SJCRH30 (cell line): Measurements from ENCODE around the gene ACVR1. TPM values are rescaled to one million over a fixed set of nuclear protein-coding genes. Genes with fewer than 3 reads are reported as not detected.
"Not testable (repeated sequence)": the region's sequence is repeated elsewhere in the genome, so short reads cannot be mapped to it uniquely, and the experiment has no call there.

Experiments
- DNase-seq, 2 experiments: peaks; one replicate each; pipeline ENCODE4 v3.0.0-alpha.2; 2015 to 2020
- H3K27ac ChIP-seq: fragments of 250-450 bp; sonication (Bioruptor Pico); 2 replicates; pipeline ENCODE4 v1.5.1; 2020; ENCODE audit warnings: mild to moderate bottlenecking, moderate library complexity
- H3K27me3 ChIP-seq: fragments of 250-450 bp; sonication (Bioruptor Pico); 2 replicates; pipeline ENCODE4 v1.5.1; 2020; ENCODE audit warnings: mild to moderate bottlenecking, moderate library complexity
- H3K36me3 ChIP-seq: fragments of 250-450 bp; sonication (Bioruptor Pico); 2 replicates; pipeline ENCODE4 v1.5.1; 2020; ENCODE audit warnings: mild to moderate bottlenecking, moderate library complexity
- H3K4me1 ChIP-seq: fragments of 250-450 bp; sonication (Bioruptor Pico); 2 replicates; pipeline ENCODE4 v1.5.1; 2020; ENCODE audit warnings: mild to moderate bottlenecking, moderate library complexity
- H3K4me3 ChIP-seq: fragments of 250-450 bp; sonication (Bioruptor Pico); 2 replicates; pipeline ENCODE4 v1.5.1; 2020; ENCODE audit warnings: mild to moderate bottlenecking, moderate library complexity
- H3K9me3 ChIP-seq: fragments of 250-450 bp; sonication (Bioruptor Pico); replicated peaks from 2 replicates; pipeline ENCODE4 v1.5.1; 2020; ENCODE audit warnings: mild to moderate bottlenecking, moderate library complexity
- total RNA-seq: library from RNA; depleted of rRNA; stranded (reverse); fragments of >200 nt; shearing (Covaris generic); gene quantifications from 2 replicates; pipeline ENCODE4 v1.2.3, GENCODE V29; 2014

The ACVR1 gene
- total RNA-seq, 1 experiment from 2014 or later: 14.0 TPM

- no peak for DNase-seq
- H3K36me3 ChIP-seq: no peaks in the 10 kb centered on the region
These were observed 24.6 kb upstream of the ACVR1 start for GRCh38 chr2:157900684-157901083.

DNA sequence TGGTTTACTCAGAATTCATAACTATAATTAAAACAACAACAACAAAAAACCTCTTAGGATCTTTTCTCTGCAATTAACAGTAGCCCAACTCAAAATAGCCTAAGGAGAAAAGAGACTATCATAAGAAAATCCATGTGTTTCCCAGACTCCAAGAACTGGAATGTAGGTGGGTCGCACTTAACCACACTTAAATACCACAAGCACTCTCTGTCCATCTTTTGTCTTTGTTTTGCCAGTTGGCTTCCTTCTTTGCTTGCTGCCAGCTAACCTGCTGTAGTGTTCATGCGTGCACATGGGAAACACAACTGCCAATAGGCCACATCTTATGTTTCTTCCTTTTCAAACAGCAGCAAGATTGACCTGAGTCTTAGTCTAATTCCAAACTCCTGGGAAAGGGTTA, 24.1 kb upstream of the ACVR1 start:
- H3K4me1 ChIP-seq: 0 out of 2 replicates have a peak, but pooled peaks cover 4% of the 10 kb centered on the region
- no peak for DNase-seq
- H3K36me3 ChIP-seq: no peaks in the 10 kb centered on the region
- H3K27ac ChIP-seq: no peak overlapping the region
- no peaks in the 10 kb centered on the region for H3K27me3 ChIP-seq
- H3K9me3 ChIP-seq: no peaks in the 10 kb centered on the region
- H3K4me3 ChIP-seq: no peak overlapping the region

More at GRCh38 chr2:157900684-157901083, 24.6 kb upstream of the ACVR1 start:
- Histone ChIP-seq H3K4me3 (no peak overlapping the region), H3K27me3 (no peaks in the 10 kb centered on the region), H3K27ac (no peak overlapping the region), H3K4me1 (0 out of 2 replicates have a peak, but pooled peaks cover 2% of the 10 kb centered on the region), H3K9me3 (no peaks in the 10 kb centered on the region)

DNA sequence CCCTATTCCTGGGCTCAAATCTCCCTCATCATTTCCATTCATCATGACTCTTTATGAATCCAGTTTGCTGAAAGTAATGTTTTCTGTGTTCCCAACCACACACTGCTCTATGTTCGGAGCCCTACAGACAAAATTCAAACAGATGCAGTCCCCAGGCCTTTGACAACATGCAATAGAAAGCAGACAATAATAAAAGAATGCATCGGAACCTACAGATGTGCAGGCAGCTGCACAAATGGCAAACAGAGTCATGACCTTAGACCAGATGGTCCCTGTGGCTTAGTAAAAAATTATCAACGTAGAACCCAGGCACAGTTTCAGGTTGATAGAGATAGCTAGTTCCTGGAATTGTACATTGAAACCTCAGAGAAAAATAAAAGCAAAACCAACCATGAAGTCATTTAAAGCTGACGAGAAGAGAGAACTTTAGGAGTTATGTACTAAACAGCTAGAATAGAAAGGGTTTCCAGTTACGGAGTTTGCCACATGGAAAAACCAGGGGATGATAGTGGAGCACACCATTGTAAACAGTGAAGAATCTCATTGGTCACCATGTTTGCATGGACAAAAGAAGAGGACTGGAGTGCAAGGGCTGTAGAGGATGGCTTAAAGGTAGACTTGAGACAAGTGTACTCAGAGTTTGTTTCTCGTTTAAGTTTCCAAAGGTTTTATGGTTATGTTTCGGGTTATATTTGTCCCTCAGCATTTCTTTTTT, 23.2 kb upstream of the ACVR1 start:
- H3K4me3 ChIP-seq: no peak overlapping the region
- no peak for DNase-seq
- H3K4me1 ChIP-seq: 0 out of 2 replicates have a peak, but pooled peaks cover 4% of the 10 kb centered on the region
- H3K9me3 ChIP-seq: no peaks in the 10 kb centered on the region
- H3K36me3 ChIP-seq: no peaks in the 10 kb centered on the region
- H3K27me3 ChIP-seq: no peaks in the 10 kb centered on the region
- H3K27ac ChIP-seq: no peak overlapping the region

DNA sequence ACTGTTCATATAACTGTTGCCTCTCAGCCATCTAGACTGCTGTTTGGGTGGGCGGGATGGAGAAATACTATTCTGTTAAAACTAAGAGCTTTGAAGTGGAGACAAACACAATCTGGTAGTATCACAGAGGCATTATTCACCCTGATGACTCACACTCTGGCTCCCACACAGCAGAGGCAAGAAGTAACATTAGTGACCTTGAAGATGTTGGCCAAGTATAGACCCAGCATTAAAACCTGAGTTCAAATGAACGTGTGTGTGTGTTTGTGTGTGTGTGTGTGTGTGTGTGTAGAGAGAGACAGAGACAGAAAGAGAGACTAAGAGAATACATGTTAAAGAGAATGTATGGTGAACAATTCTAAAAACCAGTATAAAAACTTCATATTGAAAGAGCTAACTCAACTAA, 22.5 kb upstream of the ACVR1 start:
- H3K27me3 ChIP-seq: no peaks in the 10 kb centered on the region
- DNase-seq: no peak
- no peaks in the 10 kb centered on the region for H3K9me3 ChIP-seq

DNA sequence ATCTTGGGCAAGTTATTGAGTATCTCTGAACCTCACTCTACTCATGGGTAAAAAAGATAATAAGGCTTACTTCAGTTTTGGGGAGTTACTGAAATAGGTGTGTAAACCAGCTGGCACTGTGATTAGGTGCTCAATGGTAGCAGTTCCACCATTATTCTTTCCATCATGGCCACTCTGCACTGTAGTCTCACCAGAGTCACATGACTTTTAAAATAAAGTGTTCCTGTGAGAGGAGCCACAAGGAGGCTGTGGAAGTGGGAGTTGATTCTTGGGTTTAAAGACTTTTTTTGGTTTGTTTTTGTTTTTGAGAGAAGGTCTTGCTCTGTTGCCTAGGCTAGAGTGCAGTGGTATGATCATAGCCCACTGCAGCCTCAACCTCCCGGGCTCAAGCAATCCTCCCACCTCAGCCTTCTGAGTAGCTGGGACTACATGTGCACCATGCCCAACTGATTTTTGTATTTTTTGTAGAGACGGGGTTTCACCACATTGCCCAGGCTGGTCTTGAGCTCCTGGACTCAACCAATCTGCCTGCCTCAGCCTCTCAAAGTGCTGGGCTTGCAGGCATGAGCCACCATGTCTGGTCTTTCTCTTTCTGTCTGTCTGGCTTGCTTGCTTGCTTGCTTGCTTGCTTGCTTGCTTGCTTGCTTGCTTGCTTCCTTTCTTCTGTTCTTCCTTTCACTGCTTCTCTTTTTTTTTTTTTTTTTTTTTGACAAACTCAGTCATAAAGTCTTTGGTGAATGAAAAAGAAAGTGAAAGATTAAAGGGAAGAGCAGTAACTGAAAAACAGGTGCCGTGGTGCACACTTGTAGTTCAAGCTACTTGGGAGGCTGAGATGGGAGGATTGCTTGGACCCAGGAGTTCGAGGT, 21.2 kb upstream of the ACVR1 start:
- no peaks in the 10 kb centered on the region for H3K27me3 ChIP-seq
- H3K9me3 ChIP-seq: no peaks in the 10 kb centered on the region
- no peak overlapping the region for H3K27ac ChIP-seq
- no peaks in the 10 kb centered on the region for H3K36me3 ChIP-seq
- no peak for DNase-seq
- no peak overlapping the region for H3K4me3 ChIP-seq
- H3K4me1 ChIP-seq: 0 out of 2 replicates have a peak, but pooled peaks cover 4% of the 10 kb centered on the region

More for the DNA sequence above, 22.5 kb upstream of the ACVR1 start:
- Histone ChIP-seq H3K36me3 (no peaks in the 10 kb centered on the region), H3K4me3 (no peak overlapping the region), H3K4me1 (0 out of 2 replicates have a peak, but pooled peaks cover 4% of the 10 kb centered on the region), H3K27ac (no peak overlapping the region)

- H3K9me3 ChIP-seq: no peaks in the 10 kb centered on the region
- no peaks in the 10 kb centered on the region for H3K36me3 ChIP-seq
- DNase-seq: no peak
- H3K27me3 ChIP-seq: no peaks in the 10 kb centered on the region
- peak overlapping the region; percentile 10 for H3K4me3 ChIP-seq
- 0 out of 2 replicates have a peak, but pooled peaks cover 4% of the 10 kb centered on the region for H3K4me1 ChIP-seq
- H3K27ac ChIP-seq: no peak overlapping the region
These were observed 19.4 kb upstream of the ACVR1 start for GRCh38 chr2:157895531-157895930.

GRCh38 chr2:157894694-157895435, 18.7 kb upstream of the ACVR1 start:
- Histone ChIP-seq H3K36me3 (no peaks in the 10 kb centered on the region), H3K27ac (no peak overlapping the region), H3K27me3 (no peaks in the 10 kb centered on the region), H3K4me1 (0 out of 2 replicates have a peak, but pooled peaks cover 4% of the 10 kb centered on the region), H3K4me3 (peak overlapping the region; percentile 10), H3K9me3 (no peaks in the 10 kb centered on the region)
- peak; percentile 50 to 65 for DNase-seq

DNA sequence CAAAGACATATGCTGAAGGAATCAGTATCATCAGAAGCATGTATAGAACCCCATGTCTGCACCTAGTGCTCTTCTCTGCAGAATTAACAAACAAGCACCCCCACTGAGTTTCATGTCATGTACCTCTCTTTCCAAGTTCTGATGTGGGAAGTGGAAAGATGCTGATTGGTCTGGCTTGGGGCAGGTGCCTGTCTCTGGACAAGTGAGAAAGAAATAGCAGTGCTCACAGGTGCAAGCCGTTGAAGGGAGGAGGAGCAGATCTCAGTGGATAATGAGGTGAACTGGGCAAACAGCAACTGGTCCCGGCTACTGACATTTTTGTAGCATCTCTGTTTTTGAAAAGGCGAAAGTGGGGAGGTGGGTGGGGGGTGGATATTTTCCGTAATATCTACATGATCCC, 17.5 kb upstream of the ACVR1 start:
- no peaks in the 10 kb centered on the region for H3K9me3 ChIP-seq

DNA sequence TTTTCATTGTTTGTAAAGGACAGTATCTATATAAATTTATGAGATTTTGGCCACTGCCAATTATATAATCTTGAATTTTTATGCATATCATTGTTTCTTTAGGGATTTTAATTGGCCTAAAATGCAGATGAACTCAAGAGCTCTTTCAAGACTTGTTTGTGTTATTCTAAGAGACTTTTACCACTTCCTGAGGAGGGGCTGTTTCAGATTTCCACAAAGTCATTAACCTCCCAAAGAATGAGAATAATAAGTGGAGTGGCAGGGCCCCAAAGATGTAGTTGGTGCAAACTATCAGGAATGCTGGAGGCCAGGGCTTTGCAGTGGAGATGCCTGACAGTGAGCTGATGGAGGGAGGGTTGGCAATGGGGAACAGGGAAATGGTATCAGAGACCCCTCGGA, 15.5 kb upstream of the ACVR1 start:
- H3K27ac ChIP-seq: no peak overlapping the region
- no peaks in the 10 kb centered on the region for H3K36me3 ChIP-seq
- H3K9me3 ChIP-seq: no peaks in the 10 kb centered on the region
- H3K27me3 ChIP-seq: no peaks in the 10 kb centered on the region
- DNase-seq: no peak
- 0 out of 2 replicates have a peak, but pooled peaks cover 2% of the 10 kb centered on the region for H3K4me1 ChIP-seq
- no peak overlapping the region for H3K4me3 ChIP-seq

More for the DNA sequence above, 17.5 kb upstream of the ACVR1 start:
- no peak for DNase-seq
- Histone ChIP-seq H3K36me3 (no peaks in the 10 kb centered on the region), H3K4me3 (no peak overlapping the region), H3K27me3 (no peaks in the 10 kb centered on the region), H3K4me1 (0 out of 2 replicates have a peak, but pooled peaks cover 2% of the 10 kb centered on the region), H3K27ac (no peak overlapping the region)

DNA sequence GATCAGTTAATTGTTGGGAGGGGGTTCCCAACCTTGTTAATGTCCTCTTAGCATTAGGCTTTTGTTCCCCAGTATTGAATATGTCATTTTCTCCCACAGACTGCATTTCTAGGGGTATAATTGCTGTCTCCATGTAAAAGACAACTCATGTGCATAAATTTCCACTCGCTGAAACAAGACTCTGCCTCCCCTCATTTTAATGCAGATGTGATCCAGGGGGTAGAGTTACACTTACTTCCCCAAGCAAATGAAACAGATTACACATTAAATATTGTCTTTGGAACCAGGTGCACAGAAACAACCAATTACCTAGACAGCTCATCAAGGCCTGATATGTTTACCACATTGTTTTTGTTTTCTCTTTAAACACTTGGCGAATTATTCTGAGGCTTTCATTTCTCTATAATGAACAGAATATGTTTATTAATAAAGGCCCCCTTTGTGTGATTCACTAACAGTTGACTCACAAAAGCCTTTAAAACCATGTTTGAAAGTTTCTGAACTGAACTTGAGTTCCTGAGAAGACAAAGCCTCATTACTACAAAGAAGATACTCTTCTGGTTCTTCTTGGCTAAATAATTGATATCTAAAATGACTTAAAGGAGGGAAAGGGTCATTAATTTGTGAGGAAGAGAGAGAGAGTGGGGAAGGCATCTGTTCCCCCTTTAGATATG, 15.0 kb upstream of the ACVR1 start:
- no peak overlapping the region for H3K27ac ChIP-seq
- H3K4me1 ChIP-seq: 0 out of 2 replicates have a peak, but pooled peaks cover 2% of the 10 kb centered on the region
- no peaks in the 10 kb centered on the region for H3K9me3 ChIP-seq
- no peak overlapping the region for H3K4me3 ChIP-seq
- H3K27me3 ChIP-seq: no peaks in the 10 kb centered on the region
- DNase-seq: no peak
- no peaks in the 10 kb centered on the region for H3K36me3 ChIP-seq

GRCh38 chr2:157887946-157888345, 11.8 kb upstream of the ACVR1 start:
- Histone ChIP-seq H3K4me1 (no peaks in the 10 kb centered on the region), H3K4me3 (no peak overlapping the region), H3K27me3 (no peaks in the 10 kb centered on the region), H3K9me3 (no peaks in the 10 kb centered on the region), H3K36me3 (no peaks in the 10 kb centered on the region), H3K27ac (no peak overlapping the region)
- no peak for DNase-seq

GRCh38 chr2:157884533-157884932, 8.4 kb upstream of the ACVR1 start:
- not testable (repeated sequence) for H3K36me3 ChIP-seq, H3K27ac ChIP-seq, H3K4me3 ChIP-seq, H3K27me3 ChIP-seq, H3K4me1 ChIP-seq, DNase-seq, H3K9me3 ChIP-seq

DNA sequence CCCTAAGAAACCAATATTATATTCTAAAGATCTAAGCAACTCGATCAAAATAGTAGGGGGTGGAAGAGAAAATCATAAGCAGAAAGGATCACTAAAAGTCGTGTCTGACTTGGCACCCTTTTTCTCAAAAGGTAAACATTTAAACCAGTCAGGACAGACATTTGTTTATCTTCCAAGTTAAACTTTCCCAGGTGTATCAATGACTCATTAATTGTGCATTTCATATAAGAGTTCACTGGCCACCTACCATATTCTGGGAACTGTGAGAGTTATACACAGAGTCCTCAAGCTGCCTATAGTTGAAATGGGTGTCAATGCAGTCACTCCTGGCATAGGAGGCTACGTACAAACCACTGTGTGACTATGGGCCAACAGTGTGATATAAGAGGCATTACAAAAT, 4.8 kb upstream of the ACVR1 start:
- Histone ChIP-seq H3K27ac (no peak overlapping the region), H3K9me3 (no peaks in the 10 kb centered on the region), H3K36me3 (no peaks in the 10 kb centered on the region), H3K4me1 (no peaks in the 10 kb centered on the region), H3K4me3 (no peak overlapping the region), H3K27me3 (no peaks in the 10 kb centered on the region)
- no peak for DNase-seq

DNA sequence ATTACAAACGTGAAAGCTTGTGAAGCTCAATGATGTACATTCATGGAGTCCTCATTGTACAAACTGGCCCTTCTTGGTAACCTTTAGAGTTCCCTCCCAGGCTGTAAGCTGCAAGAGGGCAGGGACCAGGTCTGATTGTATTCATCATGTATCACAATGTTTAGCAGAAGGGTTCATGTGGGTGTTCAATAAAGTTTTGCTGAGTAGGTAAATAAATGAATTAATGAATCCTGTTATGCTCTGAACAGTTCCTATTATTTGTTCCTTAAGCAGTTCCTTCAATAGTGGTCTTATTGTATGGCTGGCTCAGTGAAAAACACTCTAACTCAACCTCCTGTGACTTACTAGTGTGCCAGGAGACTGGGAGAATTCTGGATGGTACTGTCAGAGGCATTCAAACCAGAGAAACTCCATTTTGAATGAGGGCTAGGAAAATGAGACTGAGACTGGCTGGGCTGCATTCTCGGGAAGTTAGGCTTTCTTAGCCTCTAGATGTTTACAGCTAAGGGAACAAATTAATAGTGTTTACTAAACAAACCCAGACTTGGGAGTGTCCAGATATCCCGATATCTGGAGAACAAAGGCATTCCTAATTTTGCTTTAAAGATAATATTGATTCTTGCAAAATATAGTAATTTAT, 1.8 kb upstream of the ACVR1 start:
- H3K27me3 ChIP-seq: no peaks in the 10 kb centered on the region
- no peak for DNase-seq
- no peaks in the 10 kb centered on the region for H3K36me3 ChIP-seq
- H3K4me1 ChIP-seq: peaks cover 7% of the 10 kb centered on the region
- H3K4me3 ChIP-seq: no peak overlapping the region
- no peak overlapping the region for H3K27ac ChIP-seq
- no peaks in the 10 kb centered on the region for H3K9me3 ChIP-seq
